Karpas-422 (cell line): ENCODE measurements around the gene ABCD3. TPM values are rescaled to one million over a fixed set of nuclear protein-coding genes. Genes with fewer than 3 reads are reported as not detected.

Source experiments
- DNase-seq: peaks from one replicate; pipeline ENCODE4 v3.0.0-alpha.2; 2015
- H2AFZ ChIP-seq: fragments of 200-600 bp; sonication (generic); 2 replicates; pipeline ENCODE4 v1.6.1; 2014; ENCODE audit warnings: antibody characterized with exemption, low read length, mixed read lengths
- H3K27ac ChIP-seq: fragments of 200-600 bp; sonication (generic); 2 replicates; pipeline ENCODE4 v1.5.1; 2014; ENCODE audit warnings: mild to moderate bottlenecking, low read length, moderate library complexity
- H3K27me3 ChIP-seq: fragments of 200-600 bp; sonication (generic); 2 replicates; pipeline ENCODE4 v1.6.1; 2014; ENCODE audit warnings: low read length, mixed read lengths
- H3K36me3 ChIP-seq: fragments of 200-600 bp; sonication (generic); 2 replicates; pipeline ENCODE4 v1.6.1; 2014; ENCODE audit warnings: low read length, mixed read lengths; ENCODE audit not compliant: insufficient read depth
- H3K4me1 ChIP-seq: fragments of 200-600 bp; sonication (generic); 2 replicates; pipeline ENCODE4 v1.6.1; 2014; ENCODE audit warnings: mild to moderate bottlenecking, low read length, mixed read lengths
- H3K4me2 ChIP-seq: fragments of 200-600 bp; sonication (generic); 2 replicates; pipeline ENCODE4 v1.6.1; 2014; ENCODE audit warnings: low read length, low read depth, mild to moderate bottlenecking; ENCODE audit not compliant: poor library complexity, severe bottlenecking
- H3K4me3 ChIP-seq: fragments of 200-600 bp; sonication (generic); 2 replicates; pipeline ENCODE4 v1.5.1; 2014; ENCODE audit warnings: mild to moderate bottlenecking, antibody characterized with exemption, low read length, mixed read lengths
- H3K79me2 ChIP-seq: fragments of 200-600 bp; sonication (generic); 2 replicates; pipeline ENCODE4 v1.6.1; 2014; ENCODE audit warnings: mild to moderate bottlenecking, low read length, mixed read lengths
- H3K9ac ChIP-seq: fragments of 200-600 bp; sonication (generic); 2 replicates; pipeline ENCODE4 v1.6.0; 2014; ENCODE audit warnings: low read length
- H3K9me2 ChIP-seq: fragments of 200-600 bp; sonication (generic), shearing (Covaris generic); replicated peaks from 2 replicates; pipeline ENCODE4 v1.6.0; 2014; ENCODE audit warnings: mild to moderate bottlenecking, low read length, moderate library complexity; ENCODE audit not compliant: insufficient read depth
- H3K9me3 ChIP-seq: fragments of 300-700, 200-600 bp; sonication (generic); 2 replicates; pipeline ENCODE4 v1.6.1; 2014; ENCODE audit warnings: low read length, mixed read lengths
- H4K20me1 ChIP-seq: fragments of 200-600 bp; sonication (generic); 2 replicates; pipeline ENCODE4 v1.6.1; 2014; ENCODE audit warnings: mild to moderate bottlenecking, antibody characterized with exemption, low read length, low read depth; ENCODE audit not compliant: insufficient read depth
- total RNA-seq: library from RNA; depleted of rRNA; stranded (reverse); fragments of >200 nt; shearing (Covaris generic); gene quantifications from 2 replicates; pipeline ENCODE4 v1.2.3, GENCODE V29; 2014; ENCODE audit warnings: low replicate concordance

The ABCD3 gene
- total RNA-seq, 1 experiment from 2014 or later = 19.5 TPM

DNA sequence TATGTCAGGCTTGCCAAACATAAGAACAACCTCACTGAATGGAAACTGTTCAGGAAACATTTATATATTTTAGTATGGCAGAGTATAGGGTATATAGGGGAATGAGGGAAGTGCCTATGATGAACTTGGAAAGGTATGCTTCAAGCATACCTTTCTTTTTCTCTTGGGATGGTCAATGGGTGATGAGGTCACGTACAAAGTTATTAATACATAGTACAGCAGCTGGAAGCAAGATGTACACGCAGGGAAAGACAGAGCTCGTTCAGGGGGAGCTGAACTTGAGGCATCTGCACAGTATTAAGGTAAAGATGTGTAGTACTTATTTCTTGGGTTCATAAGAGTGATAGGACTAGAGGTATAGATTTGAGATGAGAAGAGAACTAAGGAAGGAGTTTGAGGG, 61.5 kb downstream of the ABCD3 start:
- H4K20me1 ChIP-seq = no peaks in the 10 kb centered on the region
- H3K79me2 ChIP-seq = no peaks in the 10 kb centered on the region
- no peaks in the 10 kb centered on the region for H3K36me3 ChIP-seq
- no peaks in the 10 kb centered on the region for H3K4me1 ChIP-seq
- no peak overlapping the region for H3K27ac ChIP-seq
- H3K9me2 ChIP-seq = no peaks in the 10 kb centered on the region
- DNase-seq = no peak
- no peaks in the 10 kb centered on the region for H3K9me3 ChIP-seq
- H3K9ac ChIP-seq = no peak overlapping the region
- no peaks in the 10 kb centered on the region for H3K27me3 ChIP-seq
- no peak overlapping the region for H3K4me2 ChIP-seq
- H2AFZ ChIP-seq = no peak overlapping the region
- no peak overlapping the region for H3K4me3 ChIP-seq

GRCh38 chr1:94481473-94481933, 63.3 kb downstream of the ABCD3 start:
- H3K4me2 ChIP-seq = no peak overlapping the region
- H4K20me1 ChIP-seq = no peaks in the 10 kb centered on the region
- no peaks in the 10 kb centered on the region for H3K4me1 ChIP-seq
- DNase-seq = peak; percentile 87
- no peaks in the 10 kb centered on the region for H3K9me3 ChIP-seq
- H3K36me3 ChIP-seq = no peaks in the 10 kb centered on the region
- no peak overlapping the region for H3K9ac ChIP-seq
- H3K4me3 ChIP-seq = no peak overlapping the region
- no peak overlapping the region for H2AFZ ChIP-seq
- H3K79me2 ChIP-seq = no peaks in the 10 kb centered on the region
- no peak overlapping the region for H3K27ac ChIP-seq
- no peaks in the 10 kb centered on the region for H3K9me2 ChIP-seq
- H3K27me3 ChIP-seq = no peaks in the 10 kb centered on the region

GRCh38 chr1:94486990-94487389, 68.8 kb downstream of the ABCD3 start:
- Histone ChIP-seq H3K4me3 (no peak overlapping the region), H3K9me2 (no peaks in the 10 kb centered on the region)

DNA sequence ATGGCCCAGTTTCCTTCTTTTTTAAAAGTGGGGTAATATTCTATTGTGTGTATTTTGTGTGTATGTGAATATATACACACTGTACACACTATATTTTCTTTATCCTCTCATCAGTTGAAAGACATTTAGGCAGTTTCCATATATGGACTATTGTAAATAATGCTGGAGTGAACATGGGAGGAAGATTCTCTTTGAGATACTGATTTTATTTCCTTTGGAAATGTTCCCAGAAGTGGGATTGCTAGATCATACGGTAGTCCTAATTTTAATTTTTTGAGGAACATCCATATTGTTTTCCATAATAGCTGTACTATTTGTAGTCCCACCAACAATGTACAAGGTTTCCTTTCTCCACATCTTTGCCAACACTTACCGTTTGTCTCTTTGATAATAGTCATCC, 72.4 kb downstream of the ABCD3 start:
- H2AFZ ChIP-seq = no peak overlapping the region
- no peaks in the 10 kb centered on the region for H3K27me3 ChIP-seq
- H3K36me3 ChIP-seq = peaks cover 5% of the 10 kb centered on the region; the same call in 1 of the 2 replicates
- no peaks in the 10 kb centered on the region for H3K79me2 ChIP-seq
- no peak overlapping the region for H3K4me2 ChIP-seq
- no peak overlapping the region for H3K27ac ChIP-seq
- H4K20me1 ChIP-seq = no peaks in the 10 kb centered on the region
- no peak overlapping the region for H3K4me3 ChIP-seq
- H3K4me1 ChIP-seq = no peaks in the 10 kb centered on the region
- H3K9ac ChIP-seq = no peak overlapping the region
- no peaks in the 10 kb centered on the region for H3K9me3 ChIP-seq
- no peaks in the 10 kb centered on the region for H3K9me2 ChIP-seq
- DNase-seq = no peak

More at GRCh38 chr1:94486990-94487389, 68.8 kb downstream of the ABCD3 start:
- H3K27me3 ChIP-seq = no peaks in the 10 kb centered on the region
- H3K4me1 ChIP-seq = no peaks in the 10 kb centered on the region
- no peak overlapping the region for H3K27ac ChIP-seq
- H2AFZ ChIP-seq = no peak overlapping the region
- no peaks in the 10 kb centered on the region for H3K36me3 ChIP-seq
- no peaks in the 10 kb centered on the region for H3K79me2 ChIP-seq
- DNase-seq = no peak
- no peak overlapping the region for H3K4me2 ChIP-seq
- no peak overlapping the region for H3K9ac ChIP-seq
- H4K20me1 ChIP-seq = no peaks in the 10 kb centered on the region
- H3K9me3 ChIP-seq = no peaks in the 10 kb centered on the region

- Histone ChIP-seq H3K4me2 (no peak overlapping the region), H3K9ac (no peak overlapping the region), H4K20me1 (no peaks in the 10 kb centered on the region), H3K9me2 (no peaks in the 10 kb centered on the region), H3K79me2 (no peaks in the 10 kb centered on the region), H3K4me3 (no peak overlapping the region), H3K27me3 (no peaks in the 10 kb centered on the region), H3K4me1 (no peaks in the 10 kb centered on the region), H3K36me3 (peaks cover 5% of the 10 kb centered on the region; the same call in 1 of the 2 replicates), H2AFZ (no peak overlapping the region), H3K27ac (no peak overlapping the region), H3K9me3 (no peaks in the 10 kb centered on the region)
- DNase-seq = no peak
These were observed 78.0 kb downstream of the ABCD3 start for GRCh38 chr1:94496076-94496755.

DNA sequence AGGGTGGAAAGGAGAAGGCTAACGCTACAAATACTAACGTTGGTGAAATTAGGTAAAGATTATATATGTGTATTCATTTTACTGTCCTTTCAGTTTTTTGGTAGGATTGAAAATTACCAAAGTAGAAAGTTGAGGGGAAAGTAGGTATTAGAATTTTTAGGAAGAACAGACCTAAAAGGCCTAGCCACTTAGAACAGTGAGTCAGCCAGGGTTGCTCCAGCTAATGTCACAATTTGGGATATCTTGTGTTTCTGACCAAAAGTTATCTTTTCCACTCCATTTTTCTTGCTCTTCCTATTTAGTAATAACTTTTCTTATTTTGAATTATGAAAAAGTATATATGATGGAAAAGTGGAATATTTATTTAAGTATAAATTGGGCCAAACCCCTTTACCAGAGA, 83.2 kb downstream of the ABCD3 start:
- no peaks in the 10 kb centered on the region for H3K9me3 ChIP-seq
- no peaks in the 10 kb centered on the region for H3K4me1 ChIP-seq
- no peaks in the 10 kb centered on the region for H3K79me2 ChIP-seq
- H2AFZ ChIP-seq = no peak overlapping the region
- no peaks in the 10 kb centered on the region for H3K9me2 ChIP-seq
- H3K36me3 ChIP-seq = no peaks in the 10 kb centered on the region; the same call in 1 of the 2 replicates
- H4K20me1 ChIP-seq = no peaks in the 10 kb centered on the region
- H3K27me3 ChIP-seq = no peaks in the 10 kb centered on the region
- no peak for DNase-seq
- no peak overlapping the region for H3K4me2 ChIP-seq
- H3K4me3 ChIP-seq = no peak overlapping the region
- H3K27ac ChIP-seq = no peak overlapping the region
- H3K9ac ChIP-seq = no peak overlapping the region

DNA sequence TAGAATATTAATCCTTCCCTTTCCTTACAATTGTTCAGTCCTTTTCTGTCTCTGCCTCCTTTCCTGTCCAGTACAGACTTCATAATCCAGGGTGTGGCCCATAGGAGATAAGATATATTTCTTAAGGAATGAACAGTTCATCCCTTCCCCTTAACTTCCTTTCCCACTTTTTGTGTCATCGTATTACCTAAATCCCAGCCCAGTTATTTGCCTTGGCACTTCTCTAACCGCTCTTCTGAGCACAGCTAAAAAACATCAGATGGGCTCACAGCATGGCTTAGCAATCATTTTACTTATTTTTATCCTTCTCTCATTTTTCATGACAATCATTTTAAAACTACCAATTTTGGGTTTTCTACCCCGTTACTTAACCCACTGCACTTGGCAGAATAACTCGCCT, 83.7 kb downstream of the ABCD3 start:
- Histone ChIP-seq H3K36me3 (no peaks in the 10 kb centered on the region; the same call in 1 of the 2 replicates), H3K9me3 (no peaks in the 10 kb centered on the region)
- no peak for DNase-seq

GRCh38 chr1:94503153-94503552, 85.0 kb downstream of the ABCD3 start:
- no peak overlapping the region for H3K9ac ChIP-seq

More for the DNA sequence above, 83.7 kb downstream of the ABCD3 start:
- no peak overlapping the region for H3K9ac ChIP-seq
- no peaks in the 10 kb centered on the region for H3K4me1 ChIP-seq
- H4K20me1 ChIP-seq = no peaks in the 10 kb centered on the region
- H2AFZ ChIP-seq = no peak overlapping the region
- no peak overlapping the region for H3K4me3 ChIP-seq
- H3K27ac ChIP-seq = no peak overlapping the region
- no peaks in the 10 kb centered on the region for H3K79me2 ChIP-seq
- H3K27me3 ChIP-seq = no peaks in the 10 kb centered on the region
- H3K4me2 ChIP-seq = no peak overlapping the region
- no peaks in the 10 kb centered on the region for H3K9me2 ChIP-seq

More at GRCh38 chr1:94503153-94503552, 85.0 kb downstream of the ABCD3 start:
- no peaks in the 10 kb centered on the region for H4K20me1 ChIP-seq
- no peaks in the 10 kb centered on the region; the same call in 1 of the 2 replicates for H3K36me3 ChIP-seq
- H3K4me1 ChIP-seq = no peaks in the 10 kb centered on the region
- no peak overlapping the region for H3K27ac ChIP-seq
- no peak overlapping the region for H3K4me3 ChIP-seq
- no peaks in the 10 kb centered on the region for H3K9me3 ChIP-seq
- H3K9me2 ChIP-seq = no peaks in the 10 kb centered on the region
- H2AFZ ChIP-seq = no peak overlapping the region
- no peak overlapping the region for H3K4me2 ChIP-seq
- no peaks in the 10 kb centered on the region for H3K79me2 ChIP-seq
- H3K27me3 ChIP-seq = no peaks in the 10 kb centered on the region
- no peak for DNase-seq
